GM13977 (cell line): ENCODE measurements around the gene CRYBG3.

Experiments
- DNase-seq: peaks from one replicate; pipeline ENCODE4 v3.0.0; 2012; ENCODE audit warnings: low spot score
- CTCF ChIP-seq: IDR thresholded peaks from 2 replicates; pipeline ENCODE4 v1.5.1; 2012; ENCODE audit warnings: mild to moderate bottlenecking, control low read depth; ENCODE audit not compliant: insufficient read depth; ENCODE audit errors: extremely low read depth, missing control alignments
- in situ Hi-C: fragments of 300-500 bp; cut with MboI; formaldehyde crosslinking; loops from one replicate; pipeline ENCODE4 v1.12.0; 2022; ENCODE audit warnings: low sequenced_read_pairs, low pct_unique_long_range_greater_than_20kb, mixed read lengths, inconsistent platforms; ENCODE audit not compliant: unreplicated experiment

The CRYBG3 gene

GRCh38 chr3:97940034-97940433 is 118.2 kb downstream of the CRYBG3 start:
- no peak for TF ChIP-seq CTCF
- in situ Hi-C loops: no loop called here
- no peak for DNase-seq

- no peak for TF ChIP-seq CTCF
- DNase-seq: no peak
- in situ Hi-C loops: no loop called here
Observed at GRCh38 chr3:97942801-97943546, 121.2 kb downstream of the CRYBG3 start.

- in situ Hi-C loops: no loop called here
- TF ChIP-seq CTCF: no peak
- no peak for DNase-seq
Observed at GRCh38 chr3:97948351-97949109, 126.7 kb downstream of the CRYBG3 start.

- DNase-seq: no peak
- in situ Hi-C loops: no loop called here
- no peak for TF ChIP-seq CTCF
Observed at GRCh38 chr3:97949110-97949485, 127.3 kb downstream of the CRYBG3 start.

- in situ Hi-C loops: no loop called here
- no peak for TF ChIP-seq CTCF
- DNase-seq: no peak
Observed at GRCh38 chr3:97949743-97950142, 127.9 kb downstream of the CRYBG3 start.

GRCh38 chr3:97950360-97950759 is 128.5 kb downstream of the CRYBG3 start:
- no peak for DNase-seq
- in situ Hi-C loops: no loop called here
- TF ChIP-seq CTCF: no peak
